CD14-positive monocyte (primary cell): Measurements from ENCODE around the gene KIF26B. TPM values are rescaled to one million over a fixed set of nuclear protein-coding genes. Genes with fewer than 3 reads are reported as not detected.

ENCODE experiments used
- DNase-seq, 3 donors: peaks; one replicate each; pipeline ENCODE4 v3.0.0-alpha.2; 2011 to 2022
- H2AFZ ChIP-seq: 2 replicates; pipeline ENCODE4 v1.6.0; 2012; ENCODE audit warnings: mild to moderate bottlenecking, low read depth, low read length, inconsistent platforms; ENCODE audit not compliant: insufficient read depth, poor library complexity, severe bottlenecking
- H3K27ac ChIP-seq, 2 donors: 1 replicate in 1 of 2; 2 replicates in 1 of 2; pipeline ENCODE4 v1.5.1; 2012 to 2013; ENCODE audit warnings: low read length in 2 of 2, control low read depth in 1 of 2, inconsistent platforms in 1 of 2, low read depth in 1 of 2, mild to moderate bottlenecking in 1 of 2
- H3K27me3 ChIP-seq, 2 donors: one replicate each; pipeline versions ENCODE4 v1.6.0 to v1.6.1; 2011 to 2013; ENCODE audit warnings: low read length in 2 of 2; ENCODE audit not compliant: control insufficient read depth in 2 of 2, insufficient read depth in 2 of 2
- H3K36me3 ChIP-seq, 2 donors: replicated peaks in 1 of 2; 1 replicate in 1 of 2; 2 replicates in 1 of 2; pipeline versions ENCODE4 v1.5.1 to v1.6.1; 2012 to 2013; ENCODE audit warnings: low read length in 2 of 2, control low read depth in 1 of 2, inconsistent platforms in 1 of 2, mild to moderate bottlenecking in 1 of 2; ENCODE audit not compliant: insufficient read depth in 2 of 2, control insufficient read depth in 1 of 2
- H3K4me1 ChIP-seq, 2 donors: 1 replicate in 1 of 2; 2 replicates in 1 of 2; pipeline versions ENCODE4 v1.5.1 to v1.6.1; 2012 to 2013; ENCODE audit warnings: low read length in 2 of 2, control low read depth in 1 of 2, inconsistent platforms in 1 of 2, mild to moderate bottlenecking in 1 of 2, moderate library complexity in 1 of 2; ENCODE audit not compliant: insufficient read depth in 2 of 2, control insufficient read depth in 1 of 2
- H3K4me2 ChIP-seq: replicated peaks from 2 replicates; pipeline ENCODE3; 2012; ENCODE audit warnings: low read length, moderate library complexity, mild to moderate bottlenecking; ENCODE audit not compliant: poor library complexity, severe bottlenecking; ENCODE audit errors: extremely low read depth
- H3K4me3 ChIP-seq, 3 experiments: fragments of 200-600 bp in 1 of 3; sonication (generic) in 1 of 3; replicated peaks in 1 of 3; 1 replicate in 2 of 3; 2 replicates in 1 of 3; pipeline ENCODE4 v1.5.1; 2011 to 2013; ENCODE audit warnings: low read length in 3 of 3, mild to moderate bottlenecking in 3 of 3, control low read depth in 2 of 3, low read depth in 2 of 3, inconsistent platforms in 1 of 3, moderate library complexity in 1 of 3
- H3K79me2 ChIP-seq: 2 replicates; pipeline ENCODE4 v1.6.0; 2012; ENCODE audit warnings: mild to moderate bottlenecking, control low read depth, inconsistent platforms, low read length, moderate library complexity; ENCODE audit not compliant: insufficient read depth
- H3K9ac ChIP-seq: 2 replicates; pipeline ENCODE4 v1.6.0; 2017; ENCODE audit warnings: low read length, mild to moderate bottlenecking; ENCODE audit not compliant: insufficient read depth, poor library complexity, severe bottlenecking
- H3K9me3 ChIP-seq, 2 donors: replicated peaks in 1 of 2; 1 replicate in 1 of 2; 2 replicates in 1 of 2; pipeline versions ENCODE4 v1.5.1 to v1.6.1; 2012 to 2013; ENCODE audit warnings: low read length in 2 of 2, control low read depth in 1 of 2; ENCODE audit not compliant: control insufficient read depth in 1 of 2, insufficient read depth in 1 of 2
- H4K20me1 ChIP-seq: 2 replicates; pipeline ENCODE4 v1.6.0; 2012; ENCODE audit warnings: mild to moderate bottlenecking, low read length, control low read depth, moderate library complexity; ENCODE audit not compliant: insufficient read depth
- H3K27ac Mint-ChIP-seq, 7 donors: one replicate each; pipeline ENCODE4 v1.8.0; 2020; ENCODE audit warnings: mild to moderate bottlenecking in 7 of 7, mixed read lengths in 7 of 7, moderate library complexity in 6 of 7, inconsistent platforms in 2 of 7
- H3K27me3 Mint-ChIP-seq, 3 donors: one replicate each; pipeline ENCODE4 v1.8.0; 2021 to 2022; ENCODE audit warnings: low read depth in 3 of 3, mild to moderate bottlenecking in 3 of 3, mixed read lengths in 3 of 3, moderate library complexity in 3 of 3, inconsistent platforms in 1 of 3
- H3K36me3 Mint-ChIP-seq, 2 donors: one replicate each; pipeline ENCODE4 v1.8.0; 2020; ENCODE audit warnings: mixed read lengths in 2 of 2, inconsistent platforms in 1 of 2, mild to moderate bottlenecking in 1 of 2
- H3K4me1 Mint-ChIP-seq: one replicate; pipeline ENCODE4 v1.8.0; 2020; ENCODE audit warnings: mild to moderate bottlenecking, mixed read lengths
- H3K4me3 Mint-ChIP-seq, 2 donors: one replicate each; pipeline ENCODE4 v1.8.0; 2020; ENCODE audit warnings: mild to moderate bottlenecking in 2 of 2, mixed read lengths in 2 of 2, moderate library complexity in 1 of 2
- H3K9me3 Mint-ChIP-seq, 7 donors: one replicate each; pipeline ENCODE4 v1.8.0; 2020 to 2022; ENCODE audit warnings: mixed read lengths in 7 of 7, mild to moderate bottlenecking in 6 of 7, moderate library complexity in 6 of 7, inconsistent platforms in 2 of 7
- CTCF ChIP-seq: fragments of 200-600 bp; IDR thresholded peaks from one replicate; pipeline ENCODE4 v1.8.0; 2022; ENCODE audit warnings: antibody characterized with exemption, mild to moderate bottlenecking
- WGBS: methylation state at CpG from one replicate; pipeline ENCODE4 v1.1.5; 2013; ENCODE audit warnings: missing lambda C conversion rate; ENCODE audit not compliant: insufficient coverage; 5-methylcytosine and 5-hydroxymethylcytosine counted together
- intact Hi-C, 2 donors: fragments of 100-400 bp; cut with micrococcal nuclease; formaldehyde crosslinking; loops; one replicate each; pipeline versions ENCODE4 v1.15.0 to v1.15.1; 2023
- polyA plus RNA-seq, 3 donors: library from polyadenylated mRNA; depleted of rRNA in 1 of 3; unstranded in 2 of 3; stranded (reverse) in 1 of 3; fragments of 300-500 nt in 2 of 3; fragments of >200 nt in 1 of 3; fragmentation: Illumina TruSeq in 2 of 3; gene quantifications; 1 replicate in 2 of 3; 2 replicates in 1 of 3; pipeline ENCODE4 v1.2.3, GENCODE V29; 2012 to 2021

Gene KIF26B
- polyA plus RNA-seq, 3 donors, result 0.01 to 0.05 TPM; not detected in 1

DNA sequence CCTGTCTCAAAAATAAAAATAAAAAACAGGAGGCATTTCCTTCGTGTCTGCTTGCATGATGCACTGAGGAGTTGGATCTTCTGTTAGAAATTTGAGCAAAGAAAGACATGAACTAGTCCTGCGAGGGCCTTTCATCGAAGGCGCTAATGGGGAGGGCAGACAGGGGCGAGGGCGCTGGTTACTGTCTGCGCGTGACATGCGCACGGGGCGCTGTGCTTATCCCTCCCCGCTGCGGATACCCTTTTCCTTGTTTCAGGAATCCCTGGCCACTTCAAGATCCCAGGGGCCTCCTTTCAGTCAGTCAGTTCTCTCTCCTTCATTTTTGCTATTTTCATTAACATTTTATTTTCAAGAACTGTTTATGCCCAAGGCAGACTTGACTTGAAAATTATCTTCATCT, 545.8 kb downstream of the KIF26B start:
- H3K36me3 Mint-ChIP-seq, result peaks cover 0 to 3% of the 10 kb centered on the region in 2 donors
- peaks cover 0 to 5% (median 0%) of the 10 kb centered on the region in 7 donors for H3K9me3 Mint-ChIP-seq
- H3K27ac Mint-ChIP-seq, result no peak overlapping the region
- H3K27me3 Mint-ChIP-seq, result peaks cover 0 to 6% (median 3%) of the 10 kb centered on the region in 3 donors
- H4K20me1 ChIP-seq, result no peaks in the 10 kb centered on the region
- no peak overlapping the region for H3K4me3 Mint-ChIP-seq
- no peak overlapping the region for H3K4me3 ChIP-seq
- H3K27me3 ChIP-seq, result no peaks in the 10 kb centered on the region
- 96% methylated on average over 13 of the region's 13 CpGs for WGBS
- TF ChIP-seq CTCF, result no peak
- H3K4me1 Mint-ChIP-seq, result peaks cover 4% of the 10 kb centered on the region
- DNase-seq, result no peak
- no peaks in the 10 kb centered on the region for H3K9me3 ChIP-seq
- no peak overlapping the region for H3K27ac ChIP-seq
- H3K4me2 ChIP-seq, result no peak overlapping the region
- H3K79me2 ChIP-seq, result no peaks in the 10 kb centered on the region
- no peak overlapping the region for H2AFZ ChIP-seq
- intact Hi-C loops, result no loop called here
- no peak overlapping the region for H3K9ac ChIP-seq
- no peaks in the 10 kb centered on the region for H3K36me3 ChIP-seq
- no peaks in the 10 kb centered on the region for H3K4me1 ChIP-seq

DNA sequence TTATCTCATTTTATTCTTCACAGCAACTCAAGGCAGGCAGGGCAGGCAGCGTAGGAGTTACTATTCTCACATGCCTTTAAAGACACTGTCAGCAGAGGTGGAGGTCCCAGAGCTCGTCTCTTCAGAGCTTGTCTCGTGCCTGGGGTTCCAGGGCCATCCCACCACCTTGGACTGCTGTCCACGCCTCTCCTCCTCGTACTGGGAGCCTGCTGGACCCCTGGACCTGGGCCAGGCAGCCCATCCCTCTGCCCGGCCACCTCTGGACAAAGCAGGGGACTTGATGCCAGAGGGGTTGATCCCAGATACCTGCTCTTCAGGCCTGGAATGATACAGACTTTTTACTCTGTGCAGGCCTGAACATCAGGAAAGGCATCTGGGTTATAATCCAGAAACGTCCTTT, 546.8 kb downstream of the KIF26B start:
- peaks cover 0 to 4% (median 0%) of the 10 kb centered on the region in 7 donors for H3K9me3 Mint-ChIP-seq
- no peak overlapping the region for H3K27ac Mint-ChIP-seq
- WGBS, result 97% methylated on average over 6 of the region's 7 CpGs
- intact Hi-C loops, result no loop called here
- H2AFZ ChIP-seq, result no peak overlapping the region
- no peak overlapping the region for H3K4me3 Mint-ChIP-seq
- H3K27ac ChIP-seq, result no peak overlapping the region
- H3K27me3 Mint-ChIP-seq, result peaks cover 0 to 6% (median 6%) of the 10 kb centered on the region in 3 donors
- peaks cover 4% of the 10 kb centered on the region for H3K4me1 Mint-ChIP-seq
- no peaks in the 10 kb centered on the region for H3K9me3 ChIP-seq
- H3K9ac ChIP-seq, result no peak overlapping the region
- no peaks in the 10 kb centered on the region for H3K27me3 ChIP-seq
- H3K4me3 ChIP-seq, result no peak overlapping the region
- H4K20me1 ChIP-seq, result no peaks in the 10 kb centered on the region
- H3K36me3 Mint-ChIP-seq, result peaks cover 0 to 3% of the 10 kb centered on the region in 2 donors
- no peak overlapping the region for H3K4me2 ChIP-seq
- no peak for DNase-seq
- H3K79me2 ChIP-seq, result no peaks in the 10 kb centered on the region
- H3K36me3 ChIP-seq, result no peaks in the 10 kb centered on the region
- no peaks in the 10 kb centered on the region for H3K4me1 ChIP-seq
- no peak for TF ChIP-seq CTCF
